ENCODE results near the gene PARVA. TPM values are rescaled to one million over a fixed set of nuclear protein-coding genes. Genes with fewer than 3 reads are reported as not detected.

The PARVA gene
- total and polyA plus RNA-seq, 9 of the 15 experiments (the other 6 are each of a cell fraction or from before 2014, with no cell fraction given) = 0.11 TPM; not detected in 8

- no peak for TF ChIP-seq PRDM10 (IDR thresholded peaks at IDR 0.05; ENCODE audit: partially characterized antibody)
- TF ChIP-seq USF2 (CRISPR knock-in tag; IDR thresholded peaks at IDR 0.05) = no peak
- TF ChIP-seq BACH1 (tag; IDR thresholded peaks at IDR 0.05) = no peak
- TF ChIP-seq POLR2H (tag; IDR thresholded peaks at IDR 0.05; ENCODE audit: low read depth) = no peak
- TF ChIP-seq HNRNPL (IDR thresholded peaks at IDR 0.05; ENCODE audit: low read depth, low read length) = no peak
- TF ChIP-seq MCM2 (IDR thresholded peaks at IDR 0.05; ENCODE audit: low read depth) = no peak
- TF ChIP-seq CXXC5 (CRISPR knock-in tag; IDR thresholded peaks at IDR 0.05) = no peak
- no peak for TF ChIP-seq CREB3 (tag; conservative IDR thresholded peaks at IDR 0.05; ENCODE audit: low read depth)
These were observed 139.2 kb downstream of the PARVA start (continued) for GRCh38 chr11:12516387-12517105.

Data from K562 (cell line).